ENCODE data around the gene LCE7A.
A peak's percentile ranks its signal among the peaks of the same experiment; 100 is the strongest.

DNA sequence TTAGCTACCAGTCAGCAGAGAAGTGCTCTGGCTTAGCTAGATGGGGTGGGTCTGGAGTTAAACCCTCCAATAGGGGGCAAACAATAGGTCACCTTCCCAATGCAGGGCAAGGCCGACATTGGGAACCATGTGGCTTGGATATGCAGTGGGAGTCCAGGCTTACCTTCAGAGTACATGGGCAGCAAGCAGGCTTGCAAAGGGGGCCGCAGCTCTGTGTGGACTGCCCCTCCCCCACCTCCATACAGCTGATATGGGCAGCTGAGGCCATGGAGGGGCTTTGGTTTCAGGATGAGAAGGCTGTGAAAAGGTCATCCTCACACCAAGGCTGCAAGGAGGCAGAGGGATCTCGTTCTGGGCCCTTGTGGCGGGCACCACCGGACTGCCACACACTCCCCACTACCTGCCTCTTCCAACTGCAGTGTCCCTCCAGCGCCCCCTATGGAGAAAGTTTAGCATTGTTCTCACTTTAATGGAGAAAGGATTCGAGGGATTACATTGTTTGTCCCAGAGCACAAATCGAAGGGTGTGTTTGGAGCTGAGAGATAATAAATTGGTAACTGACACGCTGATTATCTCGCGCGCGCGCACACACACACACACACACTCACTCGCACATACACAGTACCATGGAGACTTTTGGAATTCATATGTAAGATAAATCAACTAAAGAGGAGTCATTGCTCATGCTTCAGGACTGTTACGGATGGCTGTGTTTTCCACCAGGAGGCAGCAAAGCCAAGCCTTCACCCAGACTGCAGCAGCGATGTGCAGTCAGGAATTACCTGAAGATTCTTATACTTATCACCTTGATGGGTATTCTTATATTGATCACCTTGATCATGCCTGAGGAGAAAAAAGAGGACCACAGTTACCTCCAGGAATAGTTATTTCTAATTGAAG, 11.3 kb downstream of the LCE7A start:
- TF ChIP-seq CTCF (IDR thresholded peaks at IDR 0.05) (peak; percentile 94), ZFX (IDR thresholded peaks at IDR 0.05; ENCODE audit: borderline replicate concordance) (no peak)
